Chondrocyte (in vitro differentiated cells): Measurements from ENCODE around the gene DDAH1. TPM values are rescaled to one million over a fixed set of nuclear protein-coding genes. Genes with fewer than 3 reads are reported as not detected.

ENCODE experiments used
- DNase-seq: peaks from one replicate; pipeline ENCODE4 v3.0.0; 2021; ENCODE audit warnings: mixed read lengths, low spot score
- H3K27ac Mint-ChIP-seq: one replicate; pipeline ENCODE4 v1.8.0; 2021; ENCODE audit warnings: mild to moderate bottlenecking, moderate library complexity, mixed read lengths; ENCODE audit not compliant: unreplicated experiment
- H3K27me3 Mint-ChIP-seq: 2 replicates; pipeline ENCODE4 v1.8.0; 2021; ENCODE audit warnings: low read depth, mixed read lengths
- H3K36me3 Mint-ChIP-seq: 2 replicates; pipeline ENCODE4 v1.8.0; 2021; ENCODE audit warnings: low read depth, mixed read lengths
- H3K4me1 Mint-ChIP-seq: 2 replicates; pipeline ENCODE4 v1.8.0; 2021; ENCODE audit warnings: low read depth, mild to moderate bottlenecking, mixed read lengths
- H3K4me3 Mint-ChIP-seq: one replicate; pipeline ENCODE4 v1.8.0; 2021; ENCODE audit warnings: mild to moderate bottlenecking, moderate library complexity, mixed read lengths; ENCODE audit not compliant: unreplicated experiment
- H3K9me3 Mint-ChIP-seq: 2 replicates; pipeline ENCODE4 v1.8.0; 2021; ENCODE audit warnings: low read depth, mixed read lengths
- CTCF ChIP-seq: fragments of 200-600 bp; sonication (generic); IDR thresholded peaks from 2 replicates; pipeline ENCODE4 v1.5.0; 2021; ENCODE audit warnings: antibody characterized with exemption, mild to moderate bottlenecking, moderate library complexity
- total RNA-seq: library from RNA; stranded (reverse); gene quantifications from 3 replicates; pipeline ENCODE4 v1.2.1, GENCODE V29; 2021

DDAH1 gene
- total RNA-seq, 1 donor from 2014 or later: 91.8 TPM

GRCh38 chr1:85322655-85323054 lies 142.3 kb downstream of the DDAH1 start:
- Mint-ChIP-seq H3K4me1 (peaks cover 77% of the 10 kb centered on the region), H3K27me3 (no peaks in the 10 kb centered on the region), H3K27ac (peak overlapping the region; percentile 71), H3K9me3 (no peaks in the 10 kb centered on the region), H3K4me3 (no peak overlapping the region), H3K36me3 (peaks cover 36% of the 10 kb centered on the region)
- no peak for TF ChIP-seq CTCF
- no peak for DNase-seq

GRCh38 chr1:85321237-85321964 lies 143.6 kb downstream of the DDAH1 start:
- no peak for TF ChIP-seq CTCF
- H3K27me3 Mint-ChIP-seq: no peaks in the 10 kb centered on the region
- DNase-seq: no peak
- peaks cover 44% of the 10 kb centered on the region for H3K36me3 Mint-ChIP-seq
- H3K9me3 Mint-ChIP-seq: no peaks in the 10 kb centered on the region
- peak overlapping the region; percentile 90 for H3K27ac Mint-ChIP-seq
- H3K4me3 Mint-ChIP-seq: no peak overlapping the region
- H3K4me1 Mint-ChIP-seq: peaks cover 81% of the 10 kb centered on the region

- Mint-ChIP-seq H3K4me3 (no peak overlapping the region), H3K9me3 (no peaks in the 10 kb centered on the region), H3K36me3 (peaks cover 46% of the 10 kb centered on the region), H3K27ac (peak overlapping the region; percentile 90), H3K27me3 (no peaks in the 10 kb centered on the region), H3K4me1 (peaks cover 81% of the 10 kb centered on the region)
- no peak for DNase-seq
- no peak for TF ChIP-seq CTCF
Observed at GRCh38 chr1:85320371-85321131, 144.4 kb downstream of the DDAH1 start.

GRCh38 chr1:85319931-85320330 lies 145.0 kb downstream of the DDAH1 start:
- H3K27me3 Mint-ChIP-seq: no peaks in the 10 kb centered on the region
- peak overlapping the region; percentile 90 for H3K27ac Mint-ChIP-seq
- DNase-seq: no peak
- H3K36me3 Mint-ChIP-seq: peaks cover 46% of the 10 kb centered on the region
- H3K9me3 Mint-ChIP-seq: no peaks in the 10 kb centered on the region
- no peak for TF ChIP-seq CTCF
- H3K4me1 Mint-ChIP-seq: peaks cover 81% of the 10 kb centered on the region
- no peak overlapping the region for H3K4me3 Mint-ChIP-seq

GRCh38 chr1:85319491-85319890 lies 145.5 kb downstream of the DDAH1 start:
- peak overlapping the region; percentile 90 for H3K27ac Mint-ChIP-seq
- no peaks in the 10 kb centered on the region for H3K9me3 Mint-ChIP-seq
- peaks cover 44% of the 10 kb centered on the region for H3K36me3 Mint-ChIP-seq
- DNase-seq: no peak
- H3K4me1 Mint-ChIP-seq: peaks cover 81% of the 10 kb centered on the region
- H3K27me3 Mint-ChIP-seq: no peaks in the 10 kb centered on the region
- TF ChIP-seq CTCF: no peak
- no peak overlapping the region for H3K4me3 Mint-ChIP-seq
